NCI-H82 (cell line): ENCODE data around the gene TSPAN6.

ENCODE experiments used
- DNase-seq: peaks from one replicate; lab custom pipeline; 2025; lab: John Stamatoyannopoulos, UW

TSPAN6 gene

GRCh38 chrX:100647739-100648138 lies 11.1 kb upstream of the TSPAN6 start:
- DNase-seq: no peak

- no peak for DNase-seq
Measured at GRCh38 chrX:100647095-100647494, 10.5 kb upstream of the TSPAN6 start.

- DNase-seq: no peak
Measured at GRCh38 chrX:100645106-100645505, 8.5 kb upstream of the TSPAN6 start.

GRCh38 chrX:100643956-100644860 lies 7.6 kb upstream of the TSPAN6 start, which contains the start of gene SRPX2:
Gene SRPX2 (plus strand): TSS chrX:100644199. CDS start chrX:100646323, 2,124 bp downstream.
- DNase-seq: peak; percentile 19

GRCh38 chrX:100643212-100643611 lies 6.6 kb upstream of the TSPAN6 start:
- DNase-seq: no peak

- no peak for DNase-seq
Measured at GRCh38 chrX:100642290-100642689, 5.7 kb upstream of the TSPAN6 start.

GRCh38 chrX:100635989-100636320 lies 651 bp downstream of the TSPAN6 start:
- DNase-seq: peak; percentile 50

- DNase-seq: no peak
Measured at GRCh38 chrX:100635040-100635439, 1.6 kb downstream of the TSPAN6 start.

GRCh38 chrX:100625985-100626491 lies 10.6 kb downstream of the TSPAN6 start:
- no peak for DNase-seq

GRCh38 chrX:100623001-100623400 lies 13.6 kb downstream of the TSPAN6 start:
- DNase-seq: no peak

GRCh38 chrX:100615005-100615404 lies 21.6 kb downstream of the TSPAN6 start:
- DNase-seq: peak; percentile 22

- DNase-seq: no peak
Measured at GRCh38 chrX:100611951-100612350, 24.7 kb downstream of the TSPAN6 start.

- DNase-seq: no peak
Measured at GRCh38 chrX:100609591-100609990, 27.0 kb downstream of the TSPAN6 start.

GRCh38 chrX:100606753-100607152 lies 29.9 kb downstream of the TSPAN6 start:
- no peak for DNase-seq

GRCh38 chrX:100600758-100601157 lies 35.8 kb downstream of the TSPAN6 start:
- DNase-seq: no peak

- DNase-seq: no peak
Measured at GRCh38 chrX:100600340-100600739, 36.3 kb downstream of the TSPAN6 start.

- DNase-seq: no peak
Measured at GRCh38 chrX:100599456-100599855, 37.1 kb downstream of the TSPAN6 start.

GRCh38 chrX:100596601-100597000 lies 40.0 kb downstream of the TSPAN6 start:
- no peak for DNase-seq

- no peak for DNase-seq
Measured at GRCh38 chrX:100593581-100593980, 43.0 kb downstream of the TSPAN6 start.

GRCh38 chrX:100593126-100593525 lies 43.5 kb downstream of the TSPAN6 start:
- DNase-seq: no peak

- no peak for DNase-seq
Measured at GRCh38 chrX:100591256-100592051, 45.2 kb downstream of the TSPAN6 start.

GRCh38 chrX:100587861-100588260 lies 48.7 kb downstream of the TSPAN6 start:
- DNase-seq: no peak

- no peak for DNase-seq
Measured at GRCh38 chrX:100586747-100587146, 49.9 kb downstream of the TSPAN6 start.
